NCI-H446 treated with DMSO at 0.1 percent for 48 hours (cell line): ENCODE measurements around the gene CTCF.
A peak's percentile ranks its signal among the peaks of the same experiment; 100 is the strongest.
"Not testable (repeated sequence)": the region's sequence is repeated elsewhere in the genome, so short reads cannot be mapped to it uniquely, and the experiment has no call there.

Experiments used
- DNase-seq: peaks from one replicate; lab custom pipeline; 2025; lab: John Stamatoyannopoulos, UW

Gene CTCF, protein sequence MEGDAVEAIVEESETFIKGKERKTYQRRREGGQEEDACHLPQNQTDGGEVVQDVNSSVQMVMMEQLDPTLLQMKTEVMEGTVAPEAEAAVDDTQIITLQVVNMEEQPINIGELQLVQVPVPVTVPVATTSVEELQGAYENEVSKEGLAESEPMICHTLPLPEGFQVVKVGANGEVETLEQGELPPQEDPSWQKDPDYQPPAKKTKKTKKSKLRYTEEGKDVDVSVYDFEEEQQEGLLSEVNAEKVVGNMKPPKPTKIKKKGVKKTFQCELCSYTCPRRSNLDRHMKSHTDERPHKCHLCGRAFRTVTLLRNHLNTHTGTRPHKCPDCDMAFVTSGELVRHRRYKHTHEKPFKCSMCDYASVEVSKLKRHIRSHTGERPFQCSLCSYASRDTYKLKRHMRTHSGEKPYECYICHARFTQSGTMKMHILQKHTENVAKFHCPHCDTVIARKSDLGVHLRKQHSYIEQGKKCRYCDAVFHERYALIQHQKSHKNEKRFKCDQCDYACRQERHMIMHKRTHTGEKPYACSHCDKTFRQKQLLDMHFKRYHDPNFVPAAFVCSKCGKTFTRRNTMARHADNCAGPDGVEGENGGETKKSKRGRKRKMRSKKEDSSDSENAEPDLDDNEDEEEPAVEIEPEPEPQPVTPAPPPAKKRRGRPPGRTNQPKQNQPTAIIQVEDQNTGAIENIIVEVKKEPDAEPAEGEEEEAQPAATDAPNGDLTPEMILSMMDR

DNA sequence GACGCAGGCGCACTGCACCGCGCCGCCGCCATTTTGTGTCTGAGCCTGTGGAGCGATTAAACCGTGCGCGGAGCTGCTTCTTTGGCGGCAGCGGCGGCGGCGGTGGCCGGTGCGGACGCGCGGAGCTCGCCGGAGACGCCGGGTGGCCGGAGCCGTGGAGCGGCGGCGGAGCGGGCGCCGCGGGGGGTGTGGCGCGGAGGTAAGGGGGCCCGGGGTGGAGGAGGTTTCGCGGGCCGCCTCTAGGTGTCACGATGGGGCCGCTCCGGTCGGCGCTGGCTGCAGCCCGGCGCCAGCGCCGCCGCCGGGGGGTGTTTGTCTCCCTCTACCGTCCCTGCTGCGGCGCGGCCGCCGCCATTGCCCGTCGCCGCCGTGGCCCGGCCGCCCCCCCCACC is at the start of gene CTCF:
CTCF (plus strand) TSS at position 1 of the 392 bp plus-strand sequence. CDS start 48,307 bp downstream, outside the sequence.
- DNase-seq = peak; percentile 68

DNA sequence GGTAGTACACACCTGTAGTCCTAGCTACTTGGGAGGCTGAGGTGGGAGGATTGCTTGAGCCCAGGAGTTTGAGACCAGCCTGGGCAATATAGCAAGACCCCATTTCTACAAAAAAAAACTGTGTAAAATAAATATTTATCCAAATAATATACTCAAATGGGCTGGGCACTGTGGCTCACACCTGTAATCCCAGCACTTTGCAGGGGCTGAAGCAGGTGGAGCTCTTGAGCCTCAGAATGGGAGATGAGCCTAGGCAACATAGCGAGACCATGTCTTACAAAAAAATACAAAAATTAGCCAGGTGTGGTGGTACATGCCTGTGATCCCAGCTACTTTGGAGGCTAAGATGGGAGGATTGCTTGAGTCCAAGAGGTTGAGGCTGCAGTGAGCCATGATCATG is 48.4 kb upstream of the CTCF start:
- not testable (repeated sequence) for DNase-seq

DNA sequence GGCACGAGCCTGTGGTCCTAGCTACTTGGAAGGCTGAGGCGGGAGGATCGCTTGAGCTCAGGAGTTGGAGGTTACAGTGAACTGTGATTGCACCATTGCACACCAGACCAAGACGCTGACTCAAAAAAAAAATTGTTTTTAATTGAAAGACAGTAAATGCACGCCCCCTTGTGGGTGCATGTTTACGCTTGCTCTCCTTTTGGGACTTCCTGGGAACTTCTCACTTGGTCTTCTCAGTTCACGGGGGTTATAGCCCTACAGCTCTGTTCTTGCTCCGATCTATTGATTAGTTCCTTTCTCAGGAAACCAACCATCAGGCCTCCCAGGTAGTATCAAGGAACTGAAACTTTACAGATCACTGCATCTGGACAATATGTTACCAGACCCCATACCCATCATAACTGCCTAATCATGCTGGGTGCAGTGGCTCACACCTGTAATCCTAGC is 47.9 kb upstream of the CTCF start:
- DNase-seq = peak; percentile 51

DNA sequence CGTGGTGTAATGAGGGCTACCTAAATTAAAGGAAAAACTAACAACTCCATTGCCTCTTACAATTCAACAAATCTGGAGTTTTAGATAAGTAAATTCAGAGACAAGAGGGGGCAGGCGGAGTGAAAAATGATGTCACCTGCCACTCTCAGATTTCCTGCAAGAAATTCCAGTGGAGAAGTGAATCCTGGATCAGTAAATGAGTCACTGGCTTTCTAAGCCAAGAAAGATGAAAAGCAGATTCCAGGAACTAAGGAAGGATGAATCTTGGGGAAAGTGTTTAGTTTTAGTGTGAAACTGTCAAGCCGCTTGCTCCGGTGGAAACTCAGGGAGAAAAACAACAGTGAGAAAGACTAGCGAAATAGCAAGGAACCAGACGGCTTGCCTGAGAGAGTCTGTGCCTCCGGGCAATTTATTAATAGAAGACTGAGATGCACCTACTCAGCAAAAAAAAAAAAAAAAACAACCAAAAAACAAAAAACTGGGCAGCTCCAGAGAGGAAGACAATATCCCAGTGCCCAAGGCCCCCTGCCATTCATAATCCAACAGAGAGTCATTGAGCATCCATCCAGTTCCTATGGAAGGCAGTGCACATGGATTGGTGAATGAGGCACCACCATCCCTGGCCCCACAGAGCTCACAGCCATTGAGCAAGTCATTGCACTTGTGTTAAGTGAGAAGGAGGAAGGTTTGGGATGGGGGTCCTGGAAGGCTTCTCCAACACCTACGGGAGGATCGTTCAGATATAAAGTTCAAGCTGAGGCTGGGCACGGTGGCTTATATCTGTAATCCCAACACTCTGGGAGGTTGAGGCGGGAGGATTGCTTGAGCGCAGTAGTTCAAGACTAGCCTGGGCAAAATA is 45.8 kb upstream of the CTCF start:
- DNase-seq = no peak

DNA sequence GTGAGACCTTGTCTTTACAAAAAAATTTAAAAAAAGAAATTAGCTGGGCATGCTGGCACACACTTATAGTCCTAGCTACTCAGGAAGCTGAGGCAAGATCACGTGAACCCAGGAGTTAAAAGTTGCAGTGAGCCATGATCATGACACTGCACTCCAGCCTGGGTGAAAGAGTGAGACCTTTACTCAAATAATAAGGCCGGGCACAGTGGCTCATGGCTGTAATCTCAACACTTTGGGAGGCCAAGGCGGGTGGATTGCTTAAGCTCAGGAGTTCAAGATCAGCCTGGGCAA is 45.2 kb upstream of the CTCF start:
- no peak for DNase-seq

DNA sequence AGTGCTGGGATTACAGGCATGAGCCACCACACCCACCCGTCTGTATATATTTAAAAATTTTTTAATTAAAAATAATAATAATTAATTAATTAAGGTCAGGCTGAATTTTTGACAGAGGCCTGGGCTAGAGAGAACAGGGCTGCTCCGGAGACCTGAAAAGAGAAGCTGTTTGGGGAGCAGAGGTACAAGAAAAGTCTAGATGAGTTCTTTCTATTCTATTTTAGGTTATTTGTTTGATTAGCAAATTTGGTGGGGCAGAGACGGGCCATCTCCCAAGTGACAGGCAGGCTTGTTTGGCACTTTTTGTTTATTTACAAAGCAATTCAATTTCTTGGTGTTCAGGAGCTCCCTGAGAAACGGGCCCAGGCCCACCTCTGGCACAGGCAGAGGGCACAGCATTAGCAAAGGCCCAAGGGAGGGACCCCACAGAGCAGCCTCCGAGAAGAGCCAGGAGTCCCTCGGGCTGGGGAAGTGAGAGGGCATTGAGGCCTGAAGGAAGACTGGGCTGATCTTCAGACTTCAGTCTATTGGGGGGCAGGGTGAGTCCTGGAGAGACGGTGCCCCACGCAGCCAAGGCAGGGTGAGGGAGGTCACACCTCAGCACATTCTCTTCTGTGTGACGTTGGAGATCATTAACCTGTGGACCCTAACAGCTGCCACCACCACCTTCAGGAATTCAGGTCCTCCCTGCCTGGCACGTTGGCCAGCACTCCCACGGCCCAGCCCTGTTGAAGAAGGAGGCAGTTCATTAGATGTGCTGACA is 44.5 kb upstream of the CTCF start:
- DNase-seq = no peak

DNA sequence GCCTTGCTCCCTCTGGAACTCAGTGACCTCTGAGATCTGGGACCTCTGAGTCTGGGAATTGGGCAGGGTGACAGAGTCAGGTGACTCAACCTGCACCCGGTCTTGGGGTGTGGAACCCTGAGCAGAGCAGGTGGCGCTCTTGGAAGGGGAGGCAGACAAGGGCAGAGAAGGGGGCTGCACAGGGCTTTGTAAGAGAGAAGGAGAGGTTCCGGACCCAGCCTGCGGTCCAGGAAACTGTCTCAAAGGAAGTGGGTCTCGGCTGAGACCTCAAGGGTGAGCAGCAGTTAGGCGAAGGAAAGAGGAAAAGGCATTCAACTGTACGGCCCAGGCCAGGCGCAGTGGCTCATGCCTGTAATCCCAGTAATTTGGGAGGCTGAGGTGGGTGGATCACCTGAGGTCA is 43.6 kb upstream of the CTCF start:
- no peak for DNase-seq

DNA sequence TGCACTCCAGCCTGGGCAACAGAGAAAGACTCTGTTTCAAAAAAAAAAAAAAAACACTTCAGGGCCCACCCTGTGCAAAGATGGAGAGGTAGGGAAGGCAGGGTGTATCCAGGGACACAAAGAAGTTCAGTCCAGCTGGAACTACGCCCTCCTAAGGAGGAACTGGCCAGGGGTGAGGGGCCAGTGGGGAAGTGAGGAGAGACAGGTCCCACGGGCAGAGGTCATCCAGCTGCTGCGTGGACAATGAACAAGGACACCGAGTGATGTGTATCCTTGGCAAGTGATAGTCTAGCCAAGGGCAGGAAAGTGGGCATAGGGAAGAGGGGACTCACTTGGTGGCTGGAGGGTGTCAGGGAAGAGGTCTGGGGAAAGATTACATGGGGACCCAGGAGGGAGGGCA is 43.1 kb upstream of the CTCF start:
- no peak for DNase-seq

DNA sequence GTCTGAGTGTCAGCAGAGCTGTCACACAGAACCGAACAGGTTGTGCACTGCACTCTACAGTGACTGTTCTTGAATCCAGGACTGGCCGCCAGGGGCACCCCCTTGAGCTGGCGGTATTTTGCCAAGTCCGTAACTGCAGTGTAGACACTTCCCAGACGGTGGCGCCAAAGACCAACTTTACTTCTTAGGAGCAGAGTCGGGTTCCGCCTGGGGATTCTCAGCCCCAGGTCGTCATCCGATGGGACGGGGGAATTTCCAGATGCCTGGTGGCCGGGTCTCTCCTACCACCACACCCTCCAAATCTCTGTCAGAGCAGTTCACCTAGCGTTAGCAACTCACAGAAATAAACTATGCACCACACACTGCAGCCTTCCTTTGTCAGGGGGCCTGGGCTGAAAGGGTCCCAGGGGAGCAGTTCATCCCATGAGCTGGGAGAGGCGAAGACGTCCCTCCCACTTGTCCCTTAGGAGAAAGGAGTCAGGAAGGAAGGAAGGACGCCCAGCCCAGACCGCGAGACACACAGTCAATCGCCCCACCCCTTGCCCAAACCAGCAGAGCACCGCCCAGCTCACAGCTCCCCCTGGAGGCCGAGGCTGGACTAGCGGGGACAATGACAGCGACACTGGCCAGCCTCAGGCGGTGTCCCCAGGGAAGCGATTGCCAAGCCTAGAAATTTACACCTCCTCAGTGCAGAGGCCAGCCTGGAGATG is 41.1 kb upstream of the CTCF start:
- peak; percentile 61 for DNase-seq

DNA sequence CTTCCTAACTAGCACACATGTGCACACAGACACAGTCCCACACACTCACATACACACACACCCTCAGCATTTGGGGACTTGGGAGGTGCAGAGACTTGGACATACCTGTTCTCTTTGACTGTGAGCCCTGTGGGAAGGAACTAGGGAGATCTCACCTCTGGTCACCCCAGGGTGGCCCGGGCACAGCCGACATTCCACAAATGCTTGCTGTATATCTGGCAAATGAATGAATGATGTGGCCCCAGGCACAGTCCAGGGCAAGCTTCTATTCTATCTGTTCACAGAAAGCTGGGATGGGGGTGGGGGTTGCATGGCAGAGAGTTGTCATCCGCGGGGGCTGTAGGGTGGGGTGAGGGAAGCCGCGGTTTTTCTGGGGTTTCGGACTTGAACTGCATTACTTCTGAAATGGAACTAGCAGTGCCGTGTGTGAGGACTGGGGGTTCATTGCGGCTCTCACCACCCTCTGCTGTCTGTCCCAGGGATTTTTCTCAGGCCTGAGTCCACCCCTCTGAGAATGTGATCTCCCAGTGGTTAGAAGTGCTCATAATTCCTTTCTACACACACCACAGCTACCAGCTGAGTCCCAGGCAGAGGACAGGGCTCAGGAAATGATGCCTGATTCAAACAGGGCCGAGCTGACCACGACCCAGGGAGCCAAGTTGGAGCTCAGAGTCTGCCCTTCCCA is 37.0 kb upstream of the CTCF start:
- no peak for DNase-seq

DNA sequence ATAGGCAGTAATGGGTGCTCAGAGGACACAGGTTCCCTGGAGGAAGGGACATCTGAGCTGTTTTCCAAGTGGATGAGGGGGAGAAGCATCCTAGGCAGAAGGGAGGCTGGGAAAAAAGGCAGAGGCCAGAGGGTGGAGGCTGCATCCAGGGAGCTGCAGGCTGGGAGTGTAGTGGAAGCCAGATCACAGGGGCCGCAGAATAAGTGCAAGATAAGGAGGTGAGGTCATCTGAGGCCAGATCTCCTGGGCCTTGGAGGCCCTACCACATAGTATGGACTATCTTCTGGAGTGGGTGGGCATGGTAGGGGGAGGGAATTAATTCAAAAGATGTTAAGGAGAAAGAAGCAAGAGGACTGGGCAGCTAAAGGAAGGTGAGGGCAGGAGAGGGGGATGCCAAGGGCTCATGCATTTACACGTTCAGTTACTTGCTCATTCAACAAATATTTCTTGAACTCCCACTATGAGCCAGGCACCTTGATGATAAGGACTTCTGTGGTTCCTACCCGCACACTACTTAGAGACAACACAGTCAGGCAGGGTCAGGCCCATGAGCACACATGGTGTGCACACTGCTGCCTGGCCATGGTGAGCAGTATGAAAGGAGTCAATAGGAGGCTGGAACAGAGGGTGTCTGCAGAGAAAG is 36.1 kb upstream of the CTCF start:
- DNase-seq = no peak

DNA sequence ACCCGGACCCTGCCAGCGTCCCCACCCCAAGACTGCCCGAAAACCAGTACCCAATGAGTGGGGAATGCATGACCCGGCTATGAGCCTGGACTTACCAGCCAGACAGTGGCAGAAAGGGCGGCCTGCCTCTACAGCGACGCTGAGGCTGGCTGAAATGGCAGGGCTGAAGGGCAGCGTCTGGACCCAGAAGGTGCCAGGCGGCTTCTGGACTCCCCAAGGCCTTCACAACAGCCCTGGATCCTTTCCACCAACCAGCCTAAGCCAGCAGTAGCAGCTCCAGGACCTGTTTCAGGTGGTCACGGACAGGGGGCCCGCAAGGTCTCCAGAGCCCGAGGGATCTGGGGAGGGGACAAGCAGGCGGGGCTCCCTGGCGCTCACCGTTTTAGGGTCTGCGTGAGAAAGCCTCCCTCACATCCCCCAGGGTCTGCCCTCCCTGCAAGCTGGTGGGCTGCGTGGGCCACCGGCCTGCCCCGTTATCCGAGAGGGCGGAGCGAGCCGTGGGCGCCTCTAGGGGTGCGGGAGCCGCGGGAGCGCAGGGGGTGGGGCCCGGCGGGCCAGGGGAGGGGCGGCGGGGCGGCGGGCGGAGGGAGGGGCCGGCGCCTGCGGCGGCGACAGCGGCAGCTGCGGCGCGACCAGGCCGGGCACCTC is 34.0 kb upstream of the CTCF start, which contains the start of gene RIPOR1:
RIPOR1 (plus strand) TSS at position 608 of the 648 bp plus-strand sequence. CDS start 9,618 bp downstream, outside the sequence.
- DNase-seq = no peak

DNA sequence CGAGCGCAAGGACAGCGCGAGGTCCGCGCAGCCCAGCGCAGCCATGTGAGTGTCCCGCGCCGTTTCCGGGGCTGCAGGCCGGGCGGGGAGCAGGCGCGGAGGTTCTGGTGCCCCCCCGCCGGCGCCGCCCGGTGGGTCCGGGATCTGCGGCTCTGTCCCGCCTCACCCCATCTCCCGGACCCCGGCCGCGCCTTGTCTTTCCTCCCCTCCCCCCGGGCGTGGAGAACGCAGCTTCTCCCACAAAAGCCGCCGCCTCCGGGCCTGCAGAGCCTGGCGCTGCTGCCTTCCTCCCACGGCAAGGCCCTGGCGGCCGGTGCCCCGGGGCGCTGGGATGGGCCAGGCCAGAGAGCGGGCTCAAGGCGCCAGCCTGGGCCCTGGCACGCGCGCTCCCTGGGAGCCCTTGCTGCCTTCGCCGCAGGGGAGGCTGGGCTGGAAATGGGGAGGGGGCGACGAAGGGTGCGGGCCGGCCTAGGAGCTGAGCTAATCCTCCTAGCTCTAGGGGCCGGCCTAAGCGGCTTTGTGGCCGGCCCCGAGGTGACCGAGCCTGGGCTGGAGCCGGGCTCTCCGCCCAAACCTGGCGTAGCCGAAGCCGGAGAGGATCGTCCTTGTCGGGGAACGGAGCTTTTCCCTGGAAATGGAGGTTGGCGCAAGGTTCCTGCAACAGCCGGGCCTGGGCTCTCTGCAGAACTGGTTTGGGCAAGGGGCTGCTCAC is 33.3 kb upstream of the CTCF start:
- no peak for DNase-seq

DNA sequence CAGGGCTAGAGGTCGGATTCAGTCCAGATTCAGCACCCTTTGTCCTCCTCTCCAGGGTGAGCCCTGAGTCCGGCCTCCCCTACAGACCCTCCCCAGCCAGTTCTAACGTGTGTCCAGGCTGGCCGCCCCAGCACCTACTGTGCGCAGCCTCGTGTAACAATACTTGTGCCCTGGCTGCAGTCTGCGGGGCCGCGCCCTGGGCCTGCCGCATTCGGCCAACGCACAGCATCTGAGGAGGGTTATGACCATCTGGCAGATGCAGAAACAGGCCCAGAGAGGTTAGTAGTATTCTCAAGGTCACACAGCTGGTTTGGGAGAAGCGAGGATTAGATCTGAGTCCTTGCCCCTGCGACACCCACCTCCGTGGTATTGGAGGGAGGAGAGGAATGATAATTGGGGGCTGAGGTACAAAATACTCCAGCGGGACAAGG is 32.7 kb upstream of the CTCF start:
- DNase-seq = no peak

DNA sequence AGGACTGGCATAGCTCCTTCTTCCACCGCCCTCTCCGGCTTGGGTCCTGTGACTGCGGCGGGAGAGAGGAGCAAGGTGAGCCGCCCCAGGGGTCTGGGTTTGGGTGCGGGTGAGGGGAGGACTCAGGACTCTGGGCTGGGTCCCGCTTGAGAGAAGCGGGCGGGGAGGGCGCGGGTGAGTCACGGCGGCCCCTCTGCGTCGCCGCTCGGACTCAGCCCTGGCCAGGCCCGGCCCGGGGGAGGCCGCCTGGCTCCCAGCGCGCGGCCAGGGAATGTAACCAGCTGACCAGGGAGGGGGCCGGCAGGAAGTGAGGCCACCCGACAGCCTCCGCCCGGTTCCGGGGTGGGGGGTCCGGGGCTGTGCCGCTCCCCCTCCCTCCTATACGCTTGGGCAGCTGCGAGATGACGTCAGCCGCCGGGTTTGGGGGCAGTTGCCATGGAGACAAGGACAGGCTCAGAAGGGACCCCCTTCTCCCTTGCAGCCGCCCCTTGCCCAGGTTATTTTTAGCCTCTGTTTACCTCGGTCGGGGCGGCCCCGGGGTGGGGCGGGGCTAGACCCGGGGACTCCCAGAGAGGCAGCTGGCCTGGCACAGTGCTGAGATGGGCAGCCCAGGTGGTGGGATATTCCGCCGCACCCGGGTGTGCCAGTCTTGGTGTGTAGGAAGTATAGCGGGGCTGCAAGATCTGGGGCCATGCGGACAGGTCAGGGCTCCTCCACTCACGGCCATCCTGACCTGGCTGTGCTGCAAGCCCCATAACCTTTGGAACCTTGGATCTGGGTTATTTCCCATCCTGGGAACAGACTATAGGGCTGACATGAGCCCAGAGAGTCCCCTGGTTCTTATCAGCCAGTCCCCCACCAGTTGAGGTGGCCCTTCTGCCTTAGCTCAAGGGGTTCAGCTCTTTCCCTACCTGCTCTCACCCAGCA is 32.0 kb upstream of the CTCF start:
- DNase-seq = no peak

DNA sequence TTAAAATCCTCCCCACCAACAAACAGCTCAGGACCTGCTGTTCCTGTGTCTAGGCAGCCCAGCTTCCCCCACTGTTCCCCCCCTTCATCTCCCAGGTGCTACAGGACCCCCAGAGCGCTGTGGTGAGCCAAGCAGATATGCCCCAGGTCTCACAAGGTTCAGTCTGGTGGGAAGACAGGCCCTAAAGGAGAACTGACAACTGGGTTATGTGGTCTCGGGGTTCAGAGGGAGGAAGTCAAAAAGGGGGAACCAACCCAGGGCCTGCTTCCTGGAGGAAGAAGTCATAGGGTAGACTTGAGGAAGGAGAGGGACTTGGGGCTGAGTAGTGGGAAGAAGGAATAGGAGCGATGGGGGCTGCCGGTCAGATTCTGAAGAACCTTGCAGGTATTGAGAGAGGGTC is 31.1 kb upstream of the CTCF start:
- DNase-seq = no peak

DNA sequence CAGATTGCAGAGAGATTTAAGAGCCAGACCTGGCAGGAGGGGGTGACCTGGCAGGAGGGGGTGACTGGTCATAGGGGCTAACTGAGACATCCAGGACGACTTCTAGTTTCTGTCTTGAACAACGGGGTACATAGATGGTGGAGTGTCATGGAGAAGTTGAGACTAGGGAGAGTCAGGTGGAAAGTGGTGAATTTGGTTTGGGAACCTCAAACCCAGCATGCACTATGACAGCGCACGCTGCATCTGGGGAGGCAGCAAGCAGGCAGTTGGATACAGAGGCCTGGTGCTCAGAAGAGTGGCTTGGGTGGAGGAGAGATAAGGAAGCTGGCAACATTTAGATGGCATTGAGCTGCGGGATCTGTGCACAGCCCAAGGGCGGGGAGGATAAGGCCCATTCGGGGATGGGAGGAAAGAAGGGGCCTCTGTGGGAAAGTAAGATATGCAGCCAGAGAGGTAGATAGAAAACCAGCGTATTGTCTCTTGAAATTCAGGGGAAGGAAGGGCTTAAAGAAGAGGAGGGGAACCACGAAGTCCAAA is 29.2 kb upstream of the CTCF start:
- DNase-seq = no peak
